ENCODE results near the gene ZNF701.

- TF ChIP-seq CTCF (IDR thresholded peaks at IDR 0.05) (no peak), POLR2AphosphoS5 (IDR thresholded peaks at IDR 0.05) (no peak), POLR2A (IDR thresholded peaks at IDR 0.05) (no peak), EP300 (IDR thresholded peaks at IDR 0.05) (no peak)
These were observed 15.7 kb upstream of the ZNF701 start for GRCh38 chr19:52554216-52554971.

Data from stomach (tissue), 4 donors.